GM12872 (cell line): ENCODE results near the gene AADACL3.

ENCODE experiments used
- TF ChIP-seq, protein P1 (sequence below): IDR thresholded peaks from 3 replicates; pipeline ENCODE4 v1.5.1; 2011; ENCODE audit warnings: low read depth, mild to moderate bottlenecking, low read length, moderate library complexity; ENCODE audit not compliant: insufficient read depth

Gene AADACL3

DNA sequence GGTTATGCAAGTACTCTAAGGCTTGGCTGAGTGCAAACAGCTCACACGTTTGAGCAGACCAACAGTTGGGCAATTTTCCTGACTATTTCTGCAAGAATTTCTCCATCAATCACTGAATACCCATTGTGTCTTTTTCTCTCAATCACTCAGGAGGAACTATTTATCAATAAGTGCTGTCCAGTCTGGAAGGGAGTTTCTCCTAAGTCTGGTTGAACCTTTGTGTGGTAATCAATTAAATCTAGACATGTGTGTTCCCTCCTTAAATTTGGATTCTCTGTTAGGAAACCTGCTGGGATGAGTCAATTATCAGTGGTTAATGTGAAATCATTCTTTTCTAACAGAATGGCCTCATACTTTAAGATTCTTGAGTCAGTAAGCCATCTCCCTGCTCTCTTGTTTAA lies 6.8 kb upstream of the AADACL3 start:
- TF ChIP-seq, protein P1, sequence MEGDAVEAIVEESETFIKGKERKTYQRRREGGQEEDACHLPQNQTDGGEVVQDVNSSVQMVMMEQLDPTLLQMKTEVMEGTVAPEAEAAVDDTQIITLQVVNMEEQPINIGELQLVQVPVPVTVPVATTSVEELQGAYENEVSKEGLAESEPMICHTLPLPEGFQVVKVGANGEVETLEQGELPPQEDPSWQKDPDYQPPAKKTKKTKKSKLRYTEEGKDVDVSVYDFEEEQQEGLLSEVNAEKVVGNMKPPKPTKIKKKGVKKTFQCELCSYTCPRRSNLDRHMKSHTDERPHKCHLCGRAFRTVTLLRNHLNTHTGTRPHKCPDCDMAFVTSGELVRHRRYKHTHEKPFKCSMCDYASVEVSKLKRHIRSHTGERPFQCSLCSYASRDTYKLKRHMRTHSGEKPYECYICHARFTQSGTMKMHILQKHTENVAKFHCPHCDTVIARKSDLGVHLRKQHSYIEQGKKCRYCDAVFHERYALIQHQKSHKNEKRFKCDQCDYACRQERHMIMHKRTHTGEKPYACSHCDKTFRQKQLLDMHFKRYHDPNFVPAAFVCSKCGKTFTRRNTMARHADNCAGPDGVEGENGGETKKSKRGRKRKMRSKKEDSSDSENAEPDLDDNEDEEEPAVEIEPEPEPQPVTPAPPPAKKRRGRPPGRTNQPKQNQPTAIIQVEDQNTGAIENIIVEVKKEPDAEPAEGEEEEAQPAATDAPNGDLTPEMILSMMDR, result no peak

GRCh38 chr1:12709696-12710095 lies 6.2 kb upstream of the AADACL3 start:
- TF ChIP-seq, protein P1, result no peak

- TF ChIP-seq, protein P1, result no peak
Observed at GRCh38 chr1:12711536-12711935, 4.4 kb upstream of the AADACL3 start.

DNA sequence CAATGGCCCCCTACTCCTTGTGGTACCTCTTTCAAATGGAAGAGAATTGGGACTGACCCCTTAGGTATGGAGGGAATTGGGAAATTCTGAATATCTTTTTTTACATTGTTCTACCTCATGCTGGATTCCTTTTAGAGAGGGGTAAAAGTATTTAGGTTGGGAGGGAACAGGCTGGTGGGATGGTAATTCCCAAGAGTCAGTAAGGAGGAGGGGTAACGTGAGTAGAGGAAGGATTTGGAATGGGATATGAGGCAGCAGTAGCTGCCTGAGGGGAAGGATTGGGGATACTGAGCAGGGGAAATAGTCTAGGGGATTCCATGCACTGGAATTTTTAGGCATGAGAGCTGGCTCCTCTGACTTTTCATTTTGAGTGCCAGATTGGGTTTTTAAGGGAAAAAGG lies 3.8 kb upstream of the AADACL3 start:
- TF ChIP-seq, protein P1, result no peak

DNA sequence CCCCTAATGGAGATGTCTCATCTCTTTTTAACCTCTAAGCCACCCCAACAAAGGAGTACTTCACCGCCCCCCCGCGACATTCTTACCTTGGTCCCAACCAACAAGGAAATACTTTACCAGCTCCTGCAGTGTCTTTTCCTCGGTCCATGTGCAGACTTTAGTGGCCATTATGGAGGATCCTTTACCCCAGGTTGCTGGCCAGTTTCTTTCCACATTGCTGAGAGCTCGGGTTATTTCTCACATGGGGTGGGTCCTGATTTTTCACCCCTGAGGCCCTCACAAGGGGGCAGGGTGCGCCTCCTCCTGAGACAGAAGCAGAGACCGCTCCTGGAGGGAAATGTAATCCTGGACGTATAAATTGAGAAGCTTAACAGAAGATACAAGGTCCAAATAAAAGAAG lies 3.0 kb upstream of the AADACL3 start:
- TF ChIP-seq, protein P1, result no peak

DNA sequence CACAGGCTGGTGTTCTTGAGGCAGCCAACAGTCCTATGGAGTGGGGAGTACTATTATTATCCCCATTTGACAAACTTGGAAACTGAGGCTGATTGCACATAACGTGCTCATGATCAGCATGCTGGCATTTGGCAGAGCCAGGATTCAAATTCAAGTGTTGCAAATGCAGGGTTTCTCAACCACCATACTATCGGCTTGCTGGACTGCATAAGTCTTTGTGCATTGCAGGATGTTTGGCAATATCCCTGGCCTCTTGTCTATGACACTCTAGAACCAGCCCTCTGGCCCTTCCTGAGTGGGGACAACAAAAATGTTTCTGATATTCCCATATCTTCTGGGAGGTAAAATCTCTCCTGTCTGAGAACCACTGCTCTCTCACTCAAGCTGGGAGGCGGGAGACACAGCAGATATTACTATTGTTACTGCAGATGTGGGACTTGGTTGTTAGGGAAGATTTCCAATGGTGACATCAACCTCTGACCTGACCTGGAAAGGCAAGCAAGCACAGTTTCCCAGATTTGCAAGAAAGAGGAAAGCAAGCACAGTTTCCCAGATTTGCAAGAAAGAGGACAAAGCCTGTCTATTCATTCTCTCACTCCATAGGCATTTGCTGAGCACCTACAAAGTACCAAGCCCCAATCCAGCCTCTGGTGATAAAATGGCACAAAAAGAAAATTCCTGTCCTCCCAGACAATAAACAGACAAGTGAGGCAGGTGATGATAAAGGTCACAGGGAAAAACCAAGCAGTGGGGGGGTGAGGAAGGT lies 1.0 kb upstream of the AADACL3 start:
- TF ChIP-seq, protein P1, result no peak

GRCh38 chr1:12717301-12717838 lies 1.5 kb downstream of the AADACL3 start:
- TF ChIP-seq, protein P1, result no peak
